Measurements from ENCODE around the gene SAMD1. TPM values are rescaled to one million over a fixed set of nuclear protein-coding genes. Genes with fewer than 3 reads are reported as not detected.

The SAMD1 gene
- total RNA-seq, 2 donors from 2014 or later = 11.2 to 22.1 TPM

DNA sequence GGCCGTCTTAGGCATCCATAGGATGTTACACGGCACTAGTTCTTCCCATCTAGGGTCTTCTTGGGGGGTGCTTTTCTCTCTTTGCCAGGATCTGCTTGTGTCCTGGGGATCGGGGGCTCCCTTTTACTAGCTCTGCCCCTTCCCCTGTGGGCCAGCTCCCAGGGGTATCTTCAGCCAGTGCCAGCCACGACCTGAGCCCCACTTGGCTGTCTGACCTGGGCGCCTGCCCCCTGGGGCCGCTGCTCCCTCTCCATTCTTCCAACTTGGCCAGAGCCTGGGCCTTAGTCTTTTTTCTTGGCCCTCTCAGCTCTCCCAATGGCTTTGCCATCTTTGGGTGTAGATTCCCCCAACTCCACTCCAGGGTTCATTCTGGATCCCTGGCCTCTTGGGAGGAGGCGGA is 23.9 kb upstream of the SAMD1 start:
- WGBS, 2 donors = 76 to 88% methylated on average over 6 to 7 of the region's 7 CpGs
- DNase-seq = no peak

GRCh38 chr19:14113762-14114414 is 23.3 kb upstream of the SAMD1 start:
- intact Hi-C loops (cut with DNase I) = no loop called here
- WGBS, 2 donors = 79% methylated on average over 15 to 18 of the region's 18 CpGs
- no peaks in the 10 kb centered on the region for H3K9me3 ChIP-seq
- DNase-seq = peak in 2 of 4 donors; percentile 42 to 62
- H3K36me3 ChIP-seq (replicated peaks in 1 of 2; ENCODE audit: insufficient read depth in 1 of 2, low read depth in 2 of 2) = no peaks in the 10 kb centered on the region
- no peak overlapping the region for H3K4me3 ChIP-seq
- no peaks in the 10 kb centered on the region for H3K27me3 ChIP-seq
- TF ChIP-seq POLR2A (IDR thresholded peaks at IDR 0.05) (no peak), CTCF (IDR thresholded peaks at IDR 0.05) (peak in 4 of 7 experiments; percentile 7 to 37 (median 17))
- H3K27ac ChIP-seq = peak overlapping the region in 3 of 4 donors; percentile 8 to 69 (median 62)
- ATAC-seq = no peak
- H3K4me1 ChIP-seq = peaks cover 49% of the 10 kb centered on the region

More for the DNA sequence above, 23.9 kb upstream of the SAMD1 start:
- Histone ChIP-seq H3K36me3 (replicated peaks in 1 of 2; ENCODE audit: insufficient read depth in 1 of 2, low read depth in 2 of 2) (no peaks in the 10 kb centered on the region), H3K27ac (peak overlapping the region in 2 of 4 donors; percentile 48 to 62), H3K4me3 (no peak overlapping the region), H3K4me1 (peaks cover 55% of the 10 kb centered on the region), H3K9me3 (no peaks in the 10 kb centered on the region), H3K27me3 (no peaks in the 10 kb centered on the region)
- ATAC-seq = no peak
- TF ChIP-seq POLR2A (IDR thresholded peaks at IDR 0.05) (no peak), CTCF (IDR thresholded peaks at IDR 0.05) (no peak)
- intact Hi-C loops (cut with DNase I) = no loop called here

- H3K4me3 ChIP-seq = no peak overlapping the region
- peak overlapping the region in 3 of 4 donors; percentile 8 to 69 (median 62) for H3K27ac ChIP-seq
- DNase-seq (peak in 1 of 4 donors; percentile 33), ATAC-seq (no peak)
- H3K9me3 ChIP-seq = no peaks in the 10 kb centered on the region
- no peaks in the 10 kb centered on the region for H3K27me3 ChIP-seq
- 29 to 47% methylated on average over 7 to 12 of the region's 12 CpGs for WGBS, 2 donors
- TF ChIP-seq CTCF (IDR thresholded peaks at IDR 0.05) (no peak), POLR2A (IDR thresholded peaks at IDR 0.05) (no peak)
- peaks cover 43% of the 10 kb centered on the region for H3K4me1 ChIP-seq
- intact Hi-C loops (cut with DNase I) = no loop called here
- no peaks in the 10 kb centered on the region for H3K36me3 ChIP-seq (replicated peaks in 1 of 2; ENCODE audit: insufficient read depth in 1 of 2, low read depth in 2 of 2)
Observed at GRCh38 chr19:14112809-14113385, 22.3 kb upstream of the SAMD1 start.

DNA sequence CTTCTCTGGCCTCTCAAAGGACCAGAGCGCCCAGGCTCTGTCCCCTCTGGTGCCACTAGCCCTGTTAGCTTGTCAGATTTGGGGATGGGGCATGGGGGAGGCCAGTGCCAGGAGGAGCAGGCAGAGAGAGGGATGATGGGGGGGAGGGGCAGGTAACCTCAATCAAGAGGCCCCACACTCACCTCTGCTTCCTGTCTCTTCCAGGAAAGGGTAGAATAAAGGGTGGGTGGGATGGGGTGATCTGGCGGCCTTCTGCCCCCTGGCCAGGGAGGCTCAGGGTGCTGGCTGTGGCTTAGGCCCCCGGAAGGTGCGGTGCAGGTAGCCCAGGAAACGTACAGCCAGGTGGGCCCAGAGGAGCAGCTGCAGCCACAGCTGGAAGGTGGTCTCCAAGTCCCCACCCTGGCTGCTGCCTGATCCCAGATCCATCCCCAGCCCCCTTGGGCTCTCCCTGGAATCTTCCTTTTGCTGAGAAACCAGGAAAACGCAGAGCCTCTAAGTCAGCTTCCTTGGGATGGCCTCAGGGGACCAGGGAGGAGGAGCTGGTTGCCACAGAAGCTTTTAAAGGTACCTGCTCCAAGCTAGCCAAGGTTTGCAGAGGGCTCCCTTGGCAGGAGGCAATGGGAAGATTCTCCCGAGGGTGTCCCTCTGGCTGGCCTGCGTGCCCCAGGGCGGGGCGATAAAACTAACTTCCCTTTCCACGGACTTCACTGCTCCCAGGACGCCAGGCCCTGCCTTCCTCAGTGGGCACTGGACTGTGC is 21.7 kb upstream of the SAMD1 start:
- Histone ChIP-seq H3K36me3 (replicated peaks in 1 of 2; ENCODE audit: insufficient read depth in 1 of 2, low read depth in 2 of 2) (no peaks in the 10 kb centered on the region), H3K27me3 (no peaks in the 10 kb centered on the region), H3K27ac (peak overlapping the region in 2 of 4 donors; percentile 62 to 69), H3K4me3 (no peak overlapping the region), H3K9me3 (no peaks in the 10 kb centered on the region), H3K4me1 (peaks cover 43% of the 10 kb centered on the region)
- TF ChIP-seq CTCF (IDR thresholded peaks at IDR 0.05) (no peak), POLR2A (IDR thresholded peaks at IDR 0.05) (no peak)
- ATAC-seq (no peak), DNase-seq (no peak)
- 70 to 73% methylated on average over 8 to 12 of the region's 12 CpGs for WGBS, 2 donors
- intact Hi-C loops (cut with DNase I) = no loop called here

Measured in body of pancreas (tissue), 4 donors.